Adrenal gland (tissue), 5 donors: ENCODE data around the gene MYO1E.

Experiments used
- CTCF ChIP-seq, 6 experiments: fragments of 450-650 bp in 4 of 6; fragments of 200-600 bp in 2 of 6; sonication (generic) in 1 of 6; IDR thresholded peaks; 1 replicate in 5 of 6; 2 replicates in 1 of 6; pipeline versions ENCODE4 v1.5.1 to v1.8.0; 2016 to 2021; ENCODE audit warnings: antibody characterized with exemption in 6 of 6, mild to moderate bottlenecking in 2 of 6, moderate library complexity in 1 of 6
- POLR2A ChIP-seq, 2 donors: fragments of 450-650 bp; IDR thresholded peaks; one replicate each; pipeline ENCODE4 v1.6.1; 2017; ENCODE audit warnings: antibody characterized with exemption in 2 of 2, mild to moderate bottlenecking in 2 of 2, moderate library complexity in 1 of 2
- donor health status: DM: no; HTN: no; CAD: no.

GRCh38 chr15:59087731-59088130 lies 284.9 kb downstream of the MYO1E start:
- TF ChIP-seq CTCF (IDR thresholded peaks at IDR 0.05) (no peak), POLR2A (IDR thresholded peaks at IDR 0.05) (no peak)
